DOHH2 (cell line): ENCODE data around the gene C4BPB.

Experiments
- H3F3A ChIP-seq: fragments of 200-600 bp; sonication (generic), shearing (Covaris generic); 2 replicates; pipeline ENCODE4 v1.6.0; 2016; ENCODE audit warnings: antibody characterized with exemption, mild to moderate bottlenecking; ENCODE audit not compliant: control insufficient read depth, insufficient read depth
- H3K27ac ChIP-seq: fragments of 200-600 bp; sonication (generic); 2 replicates; pipeline ENCODE4 v1.5.1; 2014; ENCODE audit warnings: low read depth, mild to moderate bottlenecking, low read length, moderate library complexity
- H3K27me3 ChIP-seq: fragments of 200-600 bp; sonication (generic); 2 replicates; pipeline ENCODE4 v1.6.1; 2014; ENCODE audit warnings: mild to moderate bottlenecking, low read length, mixed read lengths; ENCODE audit not compliant: control insufficient read depth
- H3K36me3 ChIP-seq: fragments of 200-600 bp; sonication (generic); 2 replicates; pipeline ENCODE4 v1.6.1; 2014; ENCODE audit warnings: mild to moderate bottlenecking, low read length, moderate library complexity, mixed read lengths; ENCODE audit not compliant: control insufficient read depth
- H3K4me1 ChIP-seq: fragments of 200-600 bp; sonication (generic); 2 replicates; pipeline ENCODE4 v1.6.1; 2014; ENCODE audit warnings: mild to moderate bottlenecking, low read length, mixed read lengths; ENCODE audit not compliant: control insufficient read depth
- H3K4me2 ChIP-seq: fragments of 200-600 bp; sonication (generic); 2 replicates; pipeline ENCODE4 v1.6.0; 2014; ENCODE audit warnings: mild to moderate bottlenecking, low read length, moderate library complexity
- H3K4me3 ChIP-seq: fragments of 200-600 bp; sonication (generic); 2 replicates; pipeline ENCODE4 v1.5.1; 2014; ENCODE audit warnings: mild to moderate bottlenecking, low read length, mixed read lengths
- H3K79me2 ChIP-seq: fragments of 200-600 bp; sonication (generic); 2 replicates; pipeline ENCODE4 v1.6.1; 2014; ENCODE audit warnings: mild to moderate bottlenecking, low read length, mixed read lengths; ENCODE audit not compliant: control insufficient read depth
- H3K9me2 ChIP-seq: fragments of 200-600 bp; sonication (generic); replicated peaks from 2 replicates; pipeline ENCODE4 v1.6.1; 2014; ENCODE audit warnings: mild to moderate bottlenecking, low read length, mixed read lengths; ENCODE audit not compliant: control insufficient read depth
- H3K9me3 ChIP-seq: fragments of 200-600 bp; sonication (generic); 2 replicates; pipeline ENCODE4 v1.6.1; 2014; ENCODE audit warnings: antibody characterized with exemption, low read length, mixed read lengths; ENCODE audit not compliant: control insufficient read depth, insufficient read depth
- H4K20me1 ChIP-seq: fragments of 200-600 bp; sonication (generic); 2 replicates; pipeline ENCODE4 v1.6.0; 2014; ENCODE audit warnings: low read depth, mild to moderate bottlenecking, antibody characterized with exemption, low read length, moderate library complexity; ENCODE audit not compliant: control insufficient read depth, insufficient read depth
- EZH2phosphoT487 ChIP-seq: fragments of 200-600 bp; sonication (generic); IDR thresholded peaks from 2 replicates; pipeline ENCODE4 v1.6.1; 2017; ENCODE audit warnings: borderline replicate concordance, mild to moderate bottlenecking, antibody characterized with exemption, low read length, moderate library complexity, mixed read lengths
- TF ChIP-seq, protein P1 (sequence below): fragments of 200-600 bp; sonication (generic); IDR thresholded peaks from one replicate; pipeline ENCODE4 v1.5.1; 2014; ENCODE audit warnings: antibody characterized with exemption, mild to moderate bottlenecking, low read depth, low read length; ENCODE audit not compliant: poor library complexity, severe bottlenecking

Gene C4BPB

DNA sequence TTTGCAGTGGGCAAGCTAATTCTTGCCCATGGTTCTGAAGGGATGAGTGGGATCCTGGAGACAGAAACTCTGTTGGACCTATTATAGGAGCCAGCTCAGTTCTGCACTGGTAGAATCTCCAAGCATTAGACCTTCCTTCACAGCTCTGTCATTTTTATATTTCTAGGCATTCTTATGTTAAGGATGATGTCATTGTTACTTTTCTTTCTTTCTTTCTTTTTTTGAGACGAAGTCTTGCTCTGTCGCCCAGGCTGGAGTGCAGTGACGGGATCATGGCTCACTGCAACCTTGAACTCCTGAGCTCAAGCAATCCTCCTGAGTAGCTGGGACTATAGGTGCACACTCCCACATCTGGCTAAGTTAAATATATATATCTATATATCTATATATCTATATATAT lies 28.1 kb upstream of the C4BPB start:
- H3K36me3 ChIP-seq: no peaks in the 10 kb centered on the region
- no peaks in the 10 kb centered on the region; the same call in 1 of the 2 replicates for H3K4me1 ChIP-seq
- no peak for TF ChIP-seq EZH2phosphoT487
- TF ChIP-seq, protein P1, sequence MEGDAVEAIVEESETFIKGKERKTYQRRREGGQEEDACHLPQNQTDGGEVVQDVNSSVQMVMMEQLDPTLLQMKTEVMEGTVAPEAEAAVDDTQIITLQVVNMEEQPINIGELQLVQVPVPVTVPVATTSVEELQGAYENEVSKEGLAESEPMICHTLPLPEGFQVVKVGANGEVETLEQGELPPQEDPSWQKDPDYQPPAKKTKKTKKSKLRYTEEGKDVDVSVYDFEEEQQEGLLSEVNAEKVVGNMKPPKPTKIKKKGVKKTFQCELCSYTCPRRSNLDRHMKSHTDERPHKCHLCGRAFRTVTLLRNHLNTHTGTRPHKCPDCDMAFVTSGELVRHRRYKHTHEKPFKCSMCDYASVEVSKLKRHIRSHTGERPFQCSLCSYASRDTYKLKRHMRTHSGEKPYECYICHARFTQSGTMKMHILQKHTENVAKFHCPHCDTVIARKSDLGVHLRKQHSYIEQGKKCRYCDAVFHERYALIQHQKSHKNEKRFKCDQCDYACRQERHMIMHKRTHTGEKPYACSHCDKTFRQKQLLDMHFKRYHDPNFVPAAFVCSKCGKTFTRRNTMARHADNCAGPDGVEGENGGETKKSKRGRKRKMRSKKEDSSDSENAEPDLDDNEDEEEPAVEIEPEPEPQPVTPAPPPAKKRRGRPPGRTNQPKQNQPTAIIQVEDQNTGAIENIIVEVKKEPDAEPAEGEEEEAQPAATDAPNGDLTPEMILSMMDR: no peak
- H3K79me2 ChIP-seq: no peaks in the 10 kb centered on the region
- H3K9me3 ChIP-seq: no peaks in the 10 kb centered on the region
- H3K4me2 ChIP-seq: no peak overlapping the region
- no peaks in the 10 kb centered on the region for H4K20me1 ChIP-seq
- H3K27ac ChIP-seq: no peak overlapping the region
- H3K4me3 ChIP-seq: no peak overlapping the region
- no peaks in the 10 kb centered on the region for H3F3A ChIP-seq
- no peaks in the 10 kb centered on the region for H3K9me2 ChIP-seq
- H3K27me3 ChIP-seq: 0 out of 2 replicates have a peak, but pooled peaks cover 4% of the 10 kb centered on the region

DNA sequence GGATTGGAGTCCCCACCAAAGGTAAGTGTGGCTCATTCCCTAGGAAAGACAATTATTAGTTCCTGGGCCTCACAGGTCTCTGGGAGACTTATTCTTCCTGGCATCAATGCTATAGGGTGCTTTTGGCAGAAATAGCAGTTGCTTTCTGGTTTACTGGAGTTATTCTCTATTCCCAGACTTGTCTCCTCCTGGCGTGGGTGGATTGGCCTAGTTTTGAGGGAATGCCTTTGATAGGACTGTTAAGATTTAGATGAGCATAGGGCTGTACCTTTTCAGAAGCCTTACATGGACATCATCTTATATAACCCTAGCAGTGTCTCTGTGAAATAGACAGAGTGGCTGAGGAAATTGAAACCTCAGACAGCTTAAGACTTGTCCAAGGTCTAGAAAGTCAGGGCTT lies 26.6 kb upstream of the C4BPB start:
- Histone ChIP-seq H3K9me2 (no peaks in the 10 kb centered on the region), H3K27me3 (0 out of 2 replicates have a peak, but pooled peaks cover 2% of the 10 kb centered on the region), H3K4me2 (no peak overlapping the region), H3K9me3 (no peaks in the 10 kb centered on the region), H3K4me1 (no peaks in the 10 kb centered on the region), H3K79me2 (no peaks in the 10 kb centered on the region), H4K20me1 (no peaks in the 10 kb centered on the region), H3K4me3 (no peak overlapping the region), H3K36me3 (no peaks in the 10 kb centered on the region), H3F3A (no peaks in the 10 kb centered on the region), H3K27ac (no peak overlapping the region)
- TF ChIP-seq, protein P1: no peak
- no peak for TF ChIP-seq EZH2phosphoT487

DNA sequence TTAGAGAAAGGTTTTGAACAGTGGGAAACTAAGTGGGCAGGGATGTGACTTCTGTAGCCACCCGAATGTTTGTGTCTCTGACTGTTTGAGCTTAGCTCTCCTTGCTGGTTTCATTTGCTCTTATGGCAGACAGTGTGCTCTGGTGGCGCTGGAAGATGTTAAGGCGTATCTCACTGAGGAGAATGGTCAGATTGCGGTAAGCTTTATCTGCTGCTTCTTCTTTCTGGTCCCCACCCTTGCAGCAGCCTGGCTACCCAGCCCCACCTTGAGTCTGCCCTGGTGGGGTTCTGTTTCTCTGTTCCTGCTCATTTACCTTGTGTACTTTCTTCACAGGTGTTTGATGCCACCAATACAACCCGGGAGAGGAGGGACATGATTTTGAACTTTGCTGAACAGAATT lies 25.6 kb upstream of the C4BPB start:
- no peaks in the 10 kb centered on the region for H4K20me1 ChIP-seq
- TF ChIP-seq EZH2phosphoT487: no peak
- TF ChIP-seq, protein P1: no peak
- H3K9me2 ChIP-seq: no peaks in the 10 kb centered on the region
- no peaks in the 10 kb centered on the region for H3K36me3 ChIP-seq
- H3F3A ChIP-seq: no peaks in the 10 kb centered on the region
- no peak overlapping the region for H3K4me3 ChIP-seq
- H3K4me1 ChIP-seq: no peaks in the 10 kb centered on the region
- H3K27me3 ChIP-seq: 0 out of 2 replicates have a peak, but pooled peaks cover 2% of the 10 kb centered on the region
- H3K9me3 ChIP-seq: no peaks in the 10 kb centered on the region
- no peak overlapping the region for H3K27ac ChIP-seq
- H3K79me2 ChIP-seq: no peaks in the 10 kb centered on the region
- no peak overlapping the region for H3K4me2 ChIP-seq
